H1 (cell line): Measurements from ENCODE around the gene VAMP3. TPM values are rescaled to one million over a fixed set of nuclear protein-coding genes. Genes with fewer than 3 reads are reported as not detected.

Experiments used
- CTCF ChIA-PET: fragments of 300-600 bp; sonication (Branson Sonifier 250); formaldehyde crosslinking; loops from one replicate; lab custom pipeline; 2021; ENCODE audit not compliant: partially characterized antibody; lab: Charles Lee
- POLR2A ChIA-PET: fragments of 300-600 bp; sonication (Branson Sonifier 250); formaldehyde crosslinking; loops from one replicate; lab custom pipeline; 2021; ENCODE audit warnings: inconsistent platforms; ENCODE audit not compliant: partially characterized antibody; lab: Charles Lee
- DNase-seq, 2 experiments: peaks; one replicate each; pipeline versions ENCODE4 v3.0.0 to v3.0.0-alpha.2; 2010 to 2022; ENCODE audit warnings: low spot score in 2 of 2, low read depth in 1 of 2, mixed read lengths in 1 of 2
- FAIRE-seq: peaks from 2 replicates; lab custom pipeline; 2011; peaks lifted over from hg19 to GRCh38; lab: Jason Lieb, UNC
- H2AFZ ChIP-seq: 2 replicates; pipeline ENCODE4 v1.8.1; 2012; ENCODE audit warnings: low read length, inconsistent platforms
- H2AK5ac ChIP-seq: 2 replicates; pipeline ENCODE4 v1.6.1; 2013; ENCODE audit warnings: low read depth, low read length
- H2BK120ac ChIP-seq: replicated peaks from 2 replicates; pipeline ENCODE3; 2013; ENCODE audit warnings: low read depth, low read length, inconsistent platforms
- H2BK12ac ChIP-seq: 2 replicates; pipeline ENCODE4 v1.6.1; 2013; ENCODE audit warnings: low read depth, low read length
- H2BK15ac ChIP-seq: 2 replicates; pipeline ENCODE4 v1.6.1; 2013; ENCODE audit warnings: low read length
- H2BK20ac ChIP-seq: 2 replicates; pipeline ENCODE4 v1.6.1; 2013; ENCODE audit warnings: low read length
- H2BK5ac ChIP-seq: 2 replicates; pipeline ENCODE4 v1.6.1; 2013; ENCODE audit warnings: low read depth, low read length
- H3K14ac ChIP-seq: 2 replicates; pipeline ENCODE4 v1.6.1; 2013; ENCODE audit warnings: inconsistent platforms; ENCODE audit not compliant: insufficient read length
- H3K18ac ChIP-seq: 2 replicates; pipeline ENCODE4 v1.6.1; 2013; ENCODE audit warnings: low read length; ENCODE audit errors: extremely low read depth
- H3K23ac ChIP-seq: 2 replicates; pipeline ENCODE4 v1.6.1; 2013; ENCODE audit warnings: inconsistent platforms; ENCODE audit not compliant: insufficient read length
- H3K23me2 ChIP-seq: 2 replicates; pipeline ENCODE4 v1.6.1; 2013; ENCODE audit warnings: low read depth, low read length
- H3K27ac ChIP-seq: 2 replicates; pipeline ENCODE4 v1.6.1; 2011; ENCODE audit warnings: low read depth, low read length, inconsistent platforms
- H3K27me3 ChIP-seq, 4 experiments: replicated peaks in 1 of 4; 1 replicate in 1 of 4; 2 replicates in 3 of 4; pipeline versions ENCODE4 v1.6.1 to v1.8.1; 2011 to 2013; ENCODE audit warnings: low read length in 3 of 4, mild to moderate bottlenecking in 3 of 4, inconsistent platforms in 2 of 4, mixed read lengths in 2 of 4, moderate library complexity in 1 of 4; ENCODE audit not compliant: control insufficient read depth in 3 of 4, insufficient read depth in 3 of 4; ENCODE audit errors: extremely low read depth in 1 of 4
- H3K36me3 ChIP-seq, 4 experiments: 2 replicates each; pipeline versions ENCODE4 v1.6.1 to v1.8.1; 2011 to 2013; ENCODE audit warnings: mild to moderate bottlenecking in 4 of 4, low read length in 3 of 4, moderate library complexity in 2 of 4, control low read depth in 1 of 4, inconsistent platforms in 1 of 4; ENCODE audit not compliant: insufficient read depth in 4 of 4, control insufficient read depth in 2 of 4
- H3K4ac ChIP-seq: replicated peaks from 2 replicates; pipeline ENCODE3; 2013; ENCODE audit warnings: low read length, low read depth, mixed read lengths, inconsistent platforms; ENCODE audit not compliant: insufficient read length
- H3K4me1 ChIP-seq, 4 experiments: replicated peaks in 1 of 4; 1 replicate in 1 of 4; 2 replicates in 3 of 4; pipeline versions ENCODE4 v1.6.1 to v1.8.1; 2011 to 2013; ENCODE audit warnings: low read length in 3 of 4, inconsistent platforms in 2 of 4, mixed read lengths in 1 of 4; ENCODE audit not compliant: insufficient read depth in 4 of 4, control insufficient read depth in 3 of 4
- H3K4me2 ChIP-seq, 2 experiments: 2 replicates each; pipeline versions ENCODE4 v1.6.1 to v1.8.1; 2011 to 2013; ENCODE audit warnings: low read depth in 2 of 2, low read length in 2 of 2, control low read depth in 1 of 2, inconsistent platforms in 1 of 2, mild to moderate bottlenecking in 1 of 2; ENCODE audit not compliant: insufficient read depth in 1 of 2
- H3K4me3 ChIP-seq, 4 experiments: fragments of 200-600, 300-600 bp in 1 of 4; sonication (generic), shearing (Covaris generic), sonication (Bioruptor Twin) in 1 of 4; 2 replicates each; pipeline versions ENCODE4 v1.5.1 to v1.8.1; 2011 to 2016; ENCODE audit warnings: low read length in 4 of 4, low read depth in 3 of 4, control low read depth in 2 of 4, inconsistent platforms in 2 of 4, mild to moderate bottlenecking in 2 of 4, mixed read lengths in 1 of 4, moderate library complexity in 1 of 4; ENCODE audit not compliant: insufficient read depth in 2 of 4; ENCODE audit errors: extremely low read depth in 1 of 4
- H3K56ac ChIP-seq: replicated peaks from 2 replicates; pipeline ENCODE3; 2013; ENCODE audit warnings: low read depth, mild to moderate bottlenecking, mixed read lengths, low read length, inconsistent platforms; ENCODE audit not compliant: insufficient read length
- H3K79me1 ChIP-seq: 2 replicates; pipeline ENCODE4 v1.6.1; 2013; ENCODE audit warnings: low read depth, low read length, control low read depth
- H3K79me2 ChIP-seq, 2 experiments: 2 replicates each; pipeline versions ENCODE4 v1.6.1 to v1.8.1; 2012 to 2013; ENCODE audit warnings: low read length in 2 of 2, mild to moderate bottlenecking in 2 of 2, inconsistent platforms in 1 of 2; ENCODE audit not compliant: insufficient read depth in 2 of 2, control insufficient read depth in 1 of 2
- H3K9ac ChIP-seq, 4 experiments: replicated peaks in 1 of 4; 1 replicate in 1 of 4; 2 replicates in 3 of 4; pipeline versions ENCODE4 v1.6.1 to v1.8.1; 2011 to 2013; ENCODE audit warnings: low read depth in 3 of 4, low read length in 3 of 4, control low read depth in 2 of 4, mild to moderate bottlenecking in 2 of 4, moderate library complexity in 2 of 4, inconsistent platforms in 1 of 4; ENCODE audit errors: extremely low read depth in 1 of 4
- H3K9me3 ChIP-seq, 2 experiments: 2 replicates each; pipeline versions ENCODE4 v1.6.1 to v1.8.1; 2012 to 2013; ENCODE audit warnings: mild to moderate bottlenecking in 2 of 2, moderate library complexity in 2 of 2, control low read depth in 1 of 2, inconsistent platforms in 1 of 2, low read depth in 1 of 2, low read length in 1 of 2, mixed read lengths in 1 of 2; ENCODE audit not compliant: insufficient read depth in 2 of 2
- H4K20me1 ChIP-seq, 2 experiments: replicated peaks in 1 of 2; 2 replicates each; pipeline versions ENCODE3 to v1.8.1; 2011 to 2013; ENCODE audit warnings: inconsistent platforms in 2 of 2, low read length in 2 of 2, mild to moderate bottlenecking in 1 of 2; ENCODE audit not compliant: insufficient read depth in 2 of 2, control insufficient read depth in 1 of 2
- H4K5ac ChIP-seq: 2 replicates; pipeline ENCODE4 v1.6.1; 2013; ENCODE audit warnings: low read length, low read depth, mixed read lengths, inconsistent platforms; ENCODE audit not compliant: insufficient read length
- H4K8ac ChIP-seq: 2 replicates; pipeline ENCODE4 v1.8.0; 2013; ENCODE audit warnings: mild to moderate bottlenecking, moderate library complexity, low read length, inconsistent platforms; ENCODE audit not compliant: insufficient read depth; ENCODE audit errors: extremely low read depth
- H4K91ac ChIP-seq: replicated peaks from 2 replicates; pipeline ENCODE3; 2013; ENCODE audit warnings: low read length, mixed read lengths, inconsistent platforms; ENCODE audit not compliant: insufficient read length
- CEBPB ChIP-seq: IDR thresholded peaks from 2 replicates; pipeline ENCODE4 v1.6.1; 2012; ENCODE audit warnings: low read depth, low read length
- CHD1 ChIP-seq: IDR thresholded peaks from 2 replicates; pipeline ENCODE4 v1.6.1; 2012; ENCODE audit warnings: low read depth, low read length, improper control_type of control experiment
- FOSL1 ChIP-seq: IDR thresholded peaks from 2 replicates; pipeline ENCODE4 v1.6.1; 2011; ENCODE audit warnings: mild to moderate bottlenecking, low read depth, low read length, moderate library complexity; ENCODE audit not compliant: insufficient read depth
- GTF2F1 ChIP-seq: IDR thresholded peaks from 2 replicates; pipeline ENCODE4 v1.6.1; 2012; ENCODE audit warnings: low read depth, low read length, improper control_type of control experiment, borderline replicate concordance
- HDAC2 ChIP-seq, 2 experiments: fragments of 300-600 bp in 1 of 2; sonication (generic) in 1 of 2; IDR thresholded peaks; 2 replicates each; pipeline ENCODE4 v1.6.1; 2011 to 2012; ENCODE audit warnings: low read depth in 2 of 2, low read length in 2 of 2, mild to moderate bottlenecking in 2 of 2, moderate library complexity in 2 of 2, borderline replicate concordance in 1 of 2, inconsistent platforms in 1 of 2
- JUN ChIP-seq: IDR thresholded peaks from 2 replicates; pipeline ENCODE4 v1.6.1; 2011; ENCODE audit warnings: low read depth, mild to moderate bottlenecking, improper control_type of control experiment, low read length
- JUND ChIP-seq: IDR thresholded peaks from 2 replicates; pipeline ENCODE4 v1.6.1; 2011; ENCODE audit warnings: mild to moderate bottlenecking, improper control_type of control experiment, low read length
- KDM1A ChIP-seq: fragments of 200-600, 300-600 bp; sonication (generic); IDR thresholded peaks from 2 replicates; pipeline ENCODE4 v1.7.1; 2016; ENCODE audit warnings: mild to moderate bottlenecking, low read length, borderline replicate concordance
- NANOG ChIP-seq: IDR thresholded peaks from 2 replicates; pipeline ENCODE4 v1.6.1; 2011; ENCODE audit warnings: low read length, low read depth, mild to moderate bottlenecking, inconsistent platforms; ENCODE audit not compliant: insufficient read depth, poor library complexity, severe bottlenecking
- PHF8 ChIP-seq: fragments of 200-600 bp; sonication (generic); conservative IDR thresholded peaks from 2 replicates; pipeline ENCODE4 v1.7.1; 2012; ENCODE audit warnings: low read depth, mild to moderate bottlenecking, inconsistent platforms, low read length, moderate library complexity
- RAD21 ChIP-seq, 2 experiments: IDR thresholded peaks in 1 of 2; conservative IDR thresholded peaks in 1 of 2; 2 replicates each; pipeline ENCODE4 v1.6.1; 2011; ENCODE audit warnings: low read depth in 2 of 2, low read length in 2 of 2, improper control_type of control experiment in 1 of 2, inconsistent platforms in 1 of 2, mild to moderate bottlenecking in 1 of 2, moderate library complexity in 1 of 2
- SIX5 ChIP-seq: IDR thresholded peaks from 2 replicates; pipeline ENCODE4 v1.6.1; 2011; ENCODE audit warnings: mild to moderate bottlenecking, low read depth, low read length
- SUZ12 ChIP-seq: fragments of 200-600 bp; sonication (generic); IDR thresholded peaks from 2 replicates; pipeline ENCODE4 v1.6.1; 2012; ENCODE audit warnings: mild to moderate bottlenecking, inconsistent platforms, low read length, moderate library complexity, mixed read lengths
- YY1 ChIP-seq: IDR thresholded peaks from 2 replicates; pipeline ENCODE4 v1.6.1; 2011; ENCODE audit warnings: low read depth, mild to moderate bottlenecking, low read length
- WGBS, 2 experiments: shearing (Covaris generic) in 1 of 2; methylation state at CpG; one replicate each; pipeline versions ENCODE4 v1.1.6 to v1.1.7; 2013 to 2015; ENCODE audit warnings: low lambda C conversion rate in 2 of 2, mixed read lengths in 2 of 2, inconsistent platforms in 1 of 2, low coverage in 1 of 2, missing lambda C conversion rate in 1 of 2; ENCODE audit not compliant: insufficient replicate concordance in 2 of 2, insufficient coverage in 1 of 2, insufficient read length in 1 of 2; ENCODE audit errors: extremely low coverage in 1 of 2, missing lambda C conversion rate in 1 of 2; 5-methylcytosine and 5-hydroxymethylcytosine counted together
- polyA plus RNA-seq, 7 experiments: library from polyadenylated mRNA; depleted of rRNA in 3 of 7; stranded (reverse) in 5 of 7; unstranded in 2 of 7; fragments of >200 nt in 5 of 7; fragments of 200-250 nt in 2 of 7; gene quantifications; 1 replicate in 5 of 7; 2 replicates in 1 of 7; 4 replicates in 1 of 7; pipeline versions ENCODE4 v1.2.1 to v1.2.3, GENCODE V29; 2011 to 2013; ENCODE audit warnings: missing spikeins in 2 of 7, mixed read lengths in 2 of 7
- total RNA-seq: library from RNA; stranded (reverse); fragmentation: NEBNext Ultra II Directional; extraction: Animal tissue kit (Norgen Biotek cat#: 25700); gene quantifications from 2 replicates; pipeline ENCODE4 v1.2.1, GENCODE V29; 2021

The VAMP3 gene
- total and polyA plus RNA-seq, 2 of the 8 experiments (the other 6 are each of a cell fraction or from before 2014, with no cell fraction given), result 27.9 to 36.7 TPM

- no peak overlapping the region for H3K4ac ChIP-seq
- no peak overlapping the region for H2AK5ac ChIP-seq
- H3K4me1 ChIP-seq, result no peaks in the 10 kb centered on the region
- 91% methylated on average over 9 of the region's 9 CpGs; no CpG with 5 or more reads in 1 of the 2 experiments for WGBS, 2 experiments
- no peak overlapping the region for H3K23ac ChIP-seq
- no peaks in the 10 kb centered on the region for H3K23me2 ChIP-seq
- H4K5ac ChIP-seq, result no peak overlapping the region
- H2BK20ac ChIP-seq, result no peak overlapping the region
- no peaks in the 10 kb centered on the region for H3K79me2 ChIP-seq
- H3K56ac ChIP-seq, result no peak overlapping the region
- H4K91ac ChIP-seq, result no peak overlapping the region
- H2BK5ac ChIP-seq, result no peak overlapping the region
- H3K4me2 ChIP-seq, result no peak overlapping the region
- no peak overlapping the region for H2BK15ac ChIP-seq
- POLR2A ChIA-PET, result no interaction called here
- no peak overlapping the region for H2BK120ac ChIP-seq
- peaks cover 0 to 35% (median 5%) of the 10 kb centered on the region in 4 experiments; a peak in 3 of 8 replicates for H3K36me3 ChIP-seq
- H3K27ac ChIP-seq, result no peak overlapping the region
- no peaks in the 10 kb centered on the region for H3K9me3 ChIP-seq
- H4K8ac ChIP-seq, result no peak overlapping the region
- H2BK12ac ChIP-seq, result no peak overlapping the region
- H2AFZ ChIP-seq, result no peak overlapping the region
- no peaks in the 10 kb centered on the region for H3K27me3 ChIP-seq
- no peak for FAIRE-seq
- no peaks in the 10 kb centered on the region for H3K79me1 ChIP-seq
- H3K18ac ChIP-seq, result no peak overlapping the region
- H3K4me3 ChIP-seq, result no peak overlapping the region
- CTCF ChIA-PET, result interaction anchor here (1.0 to 1.3 kb wide), 2 partner anchors 118 to 135 kb away, joined by 3 read pairs; no protein-coding TSS in a partner anchor
- peaks cover 0 to 2% of the 10 kb centered on the region in 2 experiments for H4K20me1 ChIP-seq
- no peak overlapping the region for H3K14ac ChIP-seq
- DNase-seq, result no peak
- H3K9ac ChIP-seq, result no peak overlapping the region
- TF ChIP-seq SIX5, result no peak
- TF ChIP-seq HDAC2 (IDR thresholded peaks at IDR 0.05; ENCODE audit: borderline replicate concordance in 1 of 2, low read depth in 2 of 2, low read length in 2 of 2), result no peak
- no peak for TF ChIP-seq KDM1A
- TF ChIP-seq YY1, result no peak
- no peak for TF ChIP-seq JUND
- TF ChIP-seq JUN, result no peak
- no peak for TF ChIP-seq PHF8
- TF ChIP-seq CEBPB, result no peak
- no peak for TF ChIP-seq GTF2F1
- no peak for TF ChIP-seq RAD21 (IDR thresholded peaks at IDR 0.05 in 1 of 2, conservative IDR thresholded peaks at IDR 0.05 in 1 of 2; ENCODE audit: low read depth in 2 of 2, low read length in 2 of 2)
- TF ChIP-seq FOSL1, result no peak
- TF ChIP-seq CHD1, result no peak
- no peak for TF ChIP-seq SUZ12
- TF ChIP-seq NANOG, result no peak
These were observed 34.4 kb downstream of the VAMP3 start for GRCh38 chr1:7805460-7805859.
